ENCODE data around the gene LPCAT1.

LPCAT1 gene

DNA sequence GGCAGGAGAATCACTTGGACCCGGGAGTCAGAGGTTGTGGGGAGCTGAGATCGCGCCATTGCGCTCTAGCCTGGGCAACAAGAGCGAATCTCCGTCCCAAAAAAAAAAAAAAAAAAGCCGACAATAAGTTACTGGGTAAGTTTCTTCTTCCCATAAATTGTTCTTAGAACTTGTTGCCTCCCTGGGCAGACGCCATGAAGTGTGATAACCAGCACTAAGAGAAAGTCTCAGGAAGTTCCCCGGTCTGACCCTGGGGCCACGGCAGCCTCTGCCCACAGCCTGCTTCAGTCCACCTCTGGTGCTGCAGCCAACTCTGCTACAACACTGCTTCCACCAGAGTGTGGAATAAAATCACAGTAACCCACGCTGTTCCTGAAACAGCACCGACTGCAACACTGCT, 19.1 kb downstream of the LPCAT1 start:
- Mint-ChIP-seq H3K4me1 (peaks cover 87% of the 10 kb centered on the region), H3K27ac (peak overlapping the region; percentile 94), H3K36me3 (peaks cover 45% of the 10 kb centered on the region), H3K4me3 (peak overlapping the region; percentile 74), H3K27me3 (no peaks in the 10 kb centered on the region), H3K9me3 (no peaks in the 10 kb centered on the region)
- ATAC-seq = no peak

DNA sequence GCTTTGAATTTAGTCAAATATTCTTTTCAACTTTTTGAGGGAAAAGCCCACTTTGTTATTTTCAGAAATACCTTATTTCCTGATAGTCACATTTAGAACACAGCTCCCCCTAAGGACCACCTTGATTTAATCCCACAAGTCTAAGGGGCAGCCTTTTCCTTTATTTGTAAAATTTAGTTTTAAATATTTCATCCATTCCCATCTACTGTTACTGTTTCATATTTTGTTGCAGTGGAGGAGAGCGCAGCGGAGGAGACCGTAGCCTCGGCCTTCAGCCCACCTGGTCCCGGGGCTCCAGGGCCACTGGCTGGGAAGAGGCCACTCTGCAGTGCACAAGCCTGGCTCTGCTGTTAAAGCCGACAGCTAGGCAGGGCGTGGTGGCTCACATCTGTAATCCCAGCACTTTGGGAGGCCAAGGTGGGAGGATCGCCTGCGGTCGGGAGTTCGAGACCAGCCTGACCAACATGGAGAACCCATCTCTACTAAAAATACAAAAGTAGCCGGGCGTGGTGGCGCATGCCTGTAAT, 19.6 kb downstream of the LPCAT1 start:
- peak; percentile 21 for ATAC-seq
- Mint-ChIP-seq H3K4me1 (peaks cover 88% of the 10 kb centered on the region), H3K36me3 (peaks cover 41% of the 10 kb centered on the region), H3K9me3 (no peaks in the 10 kb centered on the region), H3K27me3 (no peaks in the 10 kb centered on the region), H3K27ac (peak overlapping the region; percentile 94), H3K4me3 (peak overlapping the region; percentile 74)

- Mint-ChIP-seq H3K4me3 (peak overlapping the region; percentile 74), H3K27ac (peak overlapping the region; percentile 94), H3K9me3 (no peaks in the 10 kb centered on the region), H3K27me3 (no peaks in the 10 kb centered on the region), H3K4me1 (peaks cover 93% of the 10 kb centered on the region), H3K36me3 (peaks cover 41% of the 10 kb centered on the region)
- peak; percentile 44 for ATAC-seq
Observed at GRCh38 chr5:1503241-1504068, 20.3 kb downstream of the LPCAT1 start.

- Mint-ChIP-seq H3K4me1 (peaks cover 93% of the 10 kb centered on the region), H3K9me3 (no peaks in the 10 kb centered on the region), H3K27me3 (no peaks in the 10 kb centered on the region), H3K36me3 (peaks cover 36% of the 10 kb centered on the region), H3K4me3 (peak overlapping the region; percentile 74), H3K27ac (peak overlapping the region; percentile 94)
- no peak for ATAC-seq
Observed at GRCh38 chr5:1502737-1503120, 21.0 kb downstream of the LPCAT1 start.

DNA sequence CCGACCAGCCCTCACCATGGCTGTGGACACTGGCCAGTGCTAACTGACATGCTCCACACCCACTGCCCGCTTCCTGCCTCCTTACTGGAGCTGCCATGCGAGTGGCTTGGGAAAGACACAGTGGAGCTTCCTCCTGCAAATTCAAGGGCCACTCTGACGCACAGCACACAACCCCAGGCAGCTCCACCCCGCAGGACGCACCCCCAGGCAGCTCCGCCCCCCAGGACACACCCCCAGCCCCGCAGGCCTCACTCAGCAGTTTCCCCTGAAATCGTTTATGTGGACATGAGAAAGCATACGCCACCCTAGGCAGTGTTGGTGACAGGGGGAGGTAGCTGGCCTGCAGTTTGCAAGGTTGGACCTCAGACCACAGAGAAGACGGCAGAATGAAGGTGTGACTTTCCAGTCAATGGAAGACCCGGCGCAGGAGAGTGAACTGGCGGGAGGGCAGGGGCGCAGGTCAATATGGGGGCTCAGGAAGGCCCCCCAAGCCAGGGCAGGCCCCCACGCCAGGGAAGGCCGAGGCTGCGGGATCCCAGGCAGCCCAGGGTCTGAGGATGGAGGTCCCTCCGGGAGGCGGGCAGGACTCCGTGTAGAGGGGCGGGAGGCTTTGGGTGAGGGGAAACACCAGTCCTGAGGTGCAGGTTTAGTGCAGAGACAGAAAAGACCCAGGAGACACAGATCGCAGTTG, 21.6 kb downstream of the LPCAT1 start:
- peaks cover 31% of the 10 kb centered on the region for H3K36me3 Mint-ChIP-seq
- H3K4me1 Mint-ChIP-seq = peaks cover 93% of the 10 kb centered on the region
- peak overlapping the region; percentile 94 for H3K27ac Mint-ChIP-seq
- no peaks in the 10 kb centered on the region for H3K9me3 Mint-ChIP-seq
- H3K4me3 Mint-ChIP-seq = peak overlapping the region; percentile 67
- ATAC-seq = peak; percentile 58
- no peaks in the 10 kb centered on the region for H3K27me3 Mint-ChIP-seq

DNA sequence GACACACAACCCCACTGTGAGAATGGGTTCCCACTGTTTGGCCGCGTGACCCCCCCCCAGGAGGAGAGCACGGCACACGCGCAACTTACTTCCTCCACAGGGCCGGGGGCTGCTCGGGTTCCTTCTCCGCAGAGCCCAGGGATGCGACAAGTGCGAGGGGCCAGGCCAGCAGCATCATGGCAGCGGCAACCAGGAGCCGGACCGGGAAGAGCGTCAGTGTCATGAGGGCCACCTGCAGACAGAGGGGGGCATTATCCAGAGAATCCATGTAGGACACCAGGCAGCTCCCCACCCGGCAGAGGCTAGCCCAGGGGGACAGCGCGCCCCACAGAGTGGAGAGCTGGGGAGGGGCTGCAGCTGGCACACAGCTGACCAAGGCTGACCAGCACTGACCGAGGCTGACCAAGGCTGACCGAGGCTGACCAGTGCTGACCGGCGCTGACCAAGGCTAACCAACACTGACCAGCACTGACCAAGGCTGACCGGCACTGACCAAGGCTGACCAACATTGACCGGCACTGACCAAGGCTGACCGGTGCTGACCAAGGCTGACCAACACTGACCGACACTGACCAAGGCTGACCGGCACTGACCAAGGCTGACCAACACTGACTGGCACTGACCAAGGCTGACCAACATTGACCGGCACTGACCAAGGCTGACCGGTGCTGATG, 22.3 kb downstream of the LPCAT1 start:
- H3K9me3 Mint-ChIP-seq = no peaks in the 10 kb centered on the region
- H3K27ac Mint-ChIP-seq = peak overlapping the region; percentile 97
- H3K36me3 Mint-ChIP-seq = peaks cover 31% of the 10 kb centered on the region
- ATAC-seq = no peak
- peaks cover 93% of the 10 kb centered on the region for H3K4me1 Mint-ChIP-seq
- H3K27me3 Mint-ChIP-seq = no peaks in the 10 kb centered on the region
- H3K4me3 Mint-ChIP-seq = peak overlapping the region; percentile 60

GRCh38 chr5:1500411-1501091, 23.2 kb downstream of the LPCAT1 start:
- Mint-ChIP-seq H3K27me3 (no peaks in the 10 kb centered on the region), H3K27ac (peak overlapping the region; percentile 97), H3K36me3 (peaks cover 31% of the 10 kb centered on the region), H3K9me3 (no peaks in the 10 kb centered on the region), H3K4me3 (no peak overlapping the region), H3K4me1 (peaks cover 93% of the 10 kb centered on the region)
- no peak for ATAC-seq

- H3K4me1 Mint-ChIP-seq = peaks cover 96% of the 10 kb centered on the region
Observed at GRCh38 chr5:1499851-1500250, 23.9 kb downstream of the LPCAT1 start.

DNA sequence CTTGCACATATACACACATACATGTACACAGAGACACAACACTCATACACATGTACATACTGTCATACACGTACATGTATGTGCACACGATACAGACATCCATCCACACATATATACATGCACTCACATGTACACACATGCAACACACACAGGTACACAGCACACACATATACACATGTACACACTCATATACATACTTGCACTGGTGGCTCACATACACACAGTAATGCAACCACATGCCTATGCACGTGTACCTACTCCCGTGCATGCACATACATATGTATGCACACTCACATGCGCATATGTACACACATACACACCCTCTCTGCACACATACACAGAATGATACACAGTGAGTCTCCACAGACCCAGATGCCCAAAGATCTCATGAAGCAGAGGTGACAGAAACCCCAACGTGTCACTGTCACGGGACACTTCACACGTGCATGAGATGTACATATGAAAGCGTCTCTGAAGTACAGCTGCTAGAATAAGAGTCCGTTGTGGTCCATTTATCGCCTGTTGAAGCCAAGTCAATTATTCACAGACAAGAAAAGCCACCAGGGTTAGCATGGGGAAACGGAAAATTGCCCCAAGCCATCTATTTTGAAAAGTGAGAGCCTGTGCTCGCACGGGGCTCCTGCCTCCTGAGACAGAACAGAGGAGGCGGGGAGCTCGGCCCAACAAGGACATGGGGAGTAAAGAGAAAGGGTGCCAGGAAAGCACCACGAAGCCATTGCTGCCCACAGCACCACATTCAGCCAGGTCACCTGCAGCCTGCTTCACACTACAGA, 24.9 kb downstream of the LPCAT1 start:
- Mint-ChIP-seq H3K27me3 (no peaks in the 10 kb centered on the region), H3K36me3 (peaks cover 40% of the 10 kb centered on the region), H3K9me3 (no peaks in the 10 kb centered on the region), H3K27ac (peak overlapping the region; percentile 97), H3K4me1 (peaks cover 96% of the 10 kb centered on the region), H3K4me3 (no peak overlapping the region)
- ATAC-seq = peak; percentile 56

More at GRCh38 chr5:1499851-1500250, 23.9 kb downstream of the LPCAT1 start:
- Mint-ChIP-seq H3K9me3 (no peaks in the 10 kb centered on the region), H3K27me3 (no peaks in the 10 kb centered on the region), H3K4me3 (peak overlapping the region; percentile 19), H3K36me3 (peaks cover 32% of the 10 kb centered on the region), H3K27ac (peak overlapping the region; percentile 97)
- ATAC-seq = no peak

- no peaks in the 10 kb centered on the region for H3K9me3 Mint-ChIP-seq
- H3K4me3 Mint-ChIP-seq = peak overlapping the region; percentile 38
- H3K36me3 Mint-ChIP-seq = peaks cover 44% of the 10 kb centered on the region
- H3K27me3 Mint-ChIP-seq = no peaks in the 10 kb centered on the region
- peak; percentile 18 for ATAC-seq
- H3K27ac Mint-ChIP-seq = peak overlapping the region; percentile 97
- H3K4me1 Mint-ChIP-seq = peaks cover 96% of the 10 kb centered on the region
Observed at GRCh38 chr5:1497795-1498622, 25.8 kb downstream of the LPCAT1 start.

DNA sequence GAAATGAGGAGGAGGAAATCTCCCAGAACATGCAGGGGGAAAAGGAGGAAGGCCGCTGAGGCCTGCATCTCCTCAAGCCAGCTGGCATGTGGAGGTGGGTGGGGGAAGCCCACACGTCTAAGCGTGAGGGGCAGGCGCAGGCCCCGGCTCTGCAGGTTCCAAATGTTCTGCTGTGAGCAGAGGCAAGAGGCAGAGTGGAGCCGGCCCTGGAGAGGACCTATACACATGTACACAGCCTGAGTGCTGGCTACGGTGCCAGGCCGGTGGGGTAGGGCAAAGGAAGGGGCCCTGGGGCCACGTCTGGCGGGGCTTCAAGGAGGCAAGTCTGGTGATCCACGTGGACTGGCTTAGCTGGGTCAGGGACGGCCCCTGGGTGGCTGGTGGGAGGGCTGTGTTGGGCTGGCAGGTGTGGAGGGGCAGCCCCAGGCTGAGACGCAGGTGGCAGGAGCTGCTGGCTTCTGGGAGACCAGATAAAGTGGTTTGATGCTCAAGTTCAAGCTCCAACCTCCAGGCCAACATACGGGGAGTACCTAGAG, 26.4 kb downstream of the LPCAT1 start:
- Mint-ChIP-seq H3K4me3 (peak overlapping the region; percentile 38), H3K4me1 (peaks cover 97% of the 10 kb centered on the region), H3K27ac (peak overlapping the region; percentile 97)

DNA sequence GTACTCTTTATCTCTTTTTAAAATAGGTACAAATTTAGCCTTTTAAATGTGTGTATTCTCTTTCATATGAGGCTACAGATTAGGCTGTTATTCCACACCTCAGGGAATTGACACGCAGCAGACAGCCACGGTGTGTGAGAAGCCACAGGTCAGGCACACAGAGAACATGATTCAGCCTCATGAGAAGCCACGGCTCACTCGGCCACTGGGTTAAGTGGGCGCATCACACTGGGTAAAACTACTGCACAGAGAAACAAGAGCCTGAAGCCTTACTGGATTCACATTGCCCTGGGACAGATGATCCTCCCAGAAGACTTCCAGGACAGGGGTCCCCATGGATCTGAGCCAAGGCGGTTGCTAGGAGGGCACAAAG, 28.2 kb downstream of the LPCAT1 start:
- Mint-ChIP-seq H3K4me1 (peaks cover 100% of the 10 kb centered on the region), H3K27ac (peak overlapping the region; percentile 97), H3K36me3 (peaks cover 60% of the 10 kb centered on the region), H3K4me3 (peak overlapping the region; percentile 87), H3K27me3 (no peaks in the 10 kb centered on the region), H3K9me3 (no peaks in the 10 kb centered on the region)
- ATAC-seq = no peak

More for the DNA sequence above, 26.4 kb downstream of the LPCAT1 start:
- Mint-ChIP-seq H3K36me3 (peaks cover 49% of the 10 kb centered on the region), H3K9me3 (no peaks in the 10 kb centered on the region), H3K27me3 (no peaks in the 10 kb centered on the region)
- ATAC-seq = peak; percentile 67

DNA sequence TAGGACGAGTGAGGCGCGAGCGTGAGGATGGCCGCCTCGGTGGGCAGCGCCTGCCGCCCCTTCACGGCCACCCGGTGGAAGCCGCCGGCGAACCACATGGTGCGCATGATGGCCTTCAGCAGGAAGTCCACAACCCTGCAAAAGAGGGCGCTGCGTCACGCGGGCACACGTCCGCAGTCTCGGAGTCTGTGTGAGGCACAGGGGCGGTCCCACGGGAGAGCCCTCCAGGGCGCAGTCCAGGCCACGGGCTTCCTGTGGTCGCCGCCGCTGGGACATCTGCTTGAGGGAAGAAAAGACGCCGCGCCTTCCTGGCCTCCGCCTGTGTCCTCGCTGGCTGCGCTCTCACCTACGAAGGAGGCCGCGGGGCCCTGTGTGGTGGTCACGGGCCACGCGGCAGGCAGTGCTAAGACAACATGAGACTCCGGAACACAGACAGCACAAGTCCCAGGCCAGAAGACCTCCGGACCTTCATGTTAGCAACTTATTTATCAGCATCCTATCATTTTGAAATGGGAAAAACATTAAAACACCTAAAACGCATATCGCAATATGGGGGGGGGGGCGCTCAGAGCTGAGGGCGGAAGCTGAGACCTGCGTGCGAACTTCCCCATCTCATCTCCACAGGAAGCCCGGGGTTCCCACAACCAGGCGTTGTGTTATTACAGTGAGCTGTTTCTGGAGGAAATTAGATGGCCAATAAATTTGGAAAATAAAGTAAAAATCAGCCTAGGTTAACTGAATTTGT, 28.8 kb downstream of the LPCAT1 start:
- Mint-ChIP-seq H3K9me3 (no peaks in the 10 kb centered on the region), H3K27me3 (no peaks in the 10 kb centered on the region), H3K27ac (peak overlapping the region; percentile 97), H3K4me3 (peak overlapping the region; percentile 87), H3K4me1 (peaks cover 100% of the 10 kb centered on the region), H3K36me3 (peaks cover 66% of the 10 kb centered on the region)
- peak; percentile 79 for ATAC-seq
